Activated CD8-positive, alpha-beta memory T cell treated with anti-CD3 and anti-CD28 coated beads, Interleukin-2, amount 10 ng/mL, durations not matched to agents 7 days and 5 days (primary cell): ENCODE data around the gene KRIT1. TPM values are rescaled to one million over a fixed set of nuclear protein-coding genes. Genes with fewer than 3 reads are reported as not detected.
"Not testable (repeated sequence)": the region's sequence is repeated elsewhere in the genome, so short reads cannot be mapped to it uniquely, and the experiment has no call there.

ENCODE experiments used
- ATAC-seq: fragments of 150-1000 bp; cut with Tn5 transposase; one replicate; pipeline ENCODE4 v1.10.0; 2021; ENCODE audit warnings: moderate library complexity
- CTCF ChIA-PET: fragments of 350-600 bp; sonication (Branson Sonifier 250); formaldehyde crosslinking; loops from one replicate; lab custom pipeline; 2021; ENCODE audit warnings: antibody characterized with exemption; lab: Charles Lee
- DNase-seq: peaks from one replicate; pipeline ENCODE4 v3.0.0-alpha.2; 2020
- H3K27ac Mint-ChIP-seq: one replicate; pipeline ENCODE4 v1.8.0; 2021; ENCODE audit warnings: mild to moderate bottlenecking, mixed read lengths
- H3K27me3 Mint-ChIP-seq: one replicate; pipeline ENCODE4 v1.8.0; 2021; ENCODE audit warnings: mixed read lengths
- H3K36me3 Mint-ChIP-seq: one replicate; pipeline ENCODE4 v1.8.0; 2021; ENCODE audit warnings: mild to moderate bottlenecking, mixed read lengths
- H3K4me1 Mint-ChIP-seq: one replicate; pipeline ENCODE4 v1.8.0; 2021; ENCODE audit warnings: mixed read lengths
- H3K4me3 Mint-ChIP-seq: one replicate; pipeline ENCODE4 v1.8.0; 2021; ENCODE audit warnings: mild to moderate bottlenecking, moderate library complexity, mixed read lengths
- H3K9me3 Mint-ChIP-seq: one replicate; pipeline ENCODE4 v1.8.0; 2022; ENCODE audit warnings: low read depth, mixed read lengths
- total RNA-seq, 2 experiments: library from RNA; stranded (reverse); gene quantifications; one replicate each; pipeline ENCODE4 v1.2.3, GENCODE V29; 2021

Gene KRIT1
- total RNA-seq, 2 experiments from 2014 or later = 45.4 to 46.4 TPM

- Mint-ChIP-seq H3K4me3 (no peak overlapping the region), H3K4me1 (no peaks in the 10 kb centered on the region), H3K27me3 (no peaks in the 10 kb centered on the region), H3K27ac (no peak overlapping the region), H3K9me3 (peaks cover under 1% of the 10 kb centered on the region), H3K36me3 (peaks cover 10% of the 10 kb centered on the region)
- DNase-seq (no peak), ATAC-seq (no peak)
- CTCF ChIA-PET = no interaction called here
Observed at GRCh38 chr7:92266415-92267241, 20.9 kb upstream of the KRIT1 start.

- H3K27ac Mint-ChIP-seq = no peak overlapping the region
- CTCF ChIA-PET = interaction anchor here (0.8 kb wide), 1 partner anchor 185 kb away, joined by 3 read pairs; no protein-coding TSS in a partner anchor
- H3K4me3 Mint-ChIP-seq = no peak overlapping the region
- H3K27me3 Mint-ChIP-seq = no peaks in the 10 kb centered on the region
- ATAC-seq = no peak
- peaks cover 6% of the 10 kb centered on the region for H3K4me1 Mint-ChIP-seq
- H3K9me3 Mint-ChIP-seq = peaks cover 1% of the 10 kb centered on the region
- no peak for DNase-seq
- peaks cover 27% of the 10 kb centered on the region for H3K36me3 Mint-ChIP-seq
Observed at GRCh38 chr7:92260248-92260781, 14.6 kb upstream of the KRIT1 start.

- CTCF ChIA-PET = no interaction called here
- H3K9me3 Mint-ChIP-seq = peaks cover 6% of the 10 kb centered on the region
- H3K4me3 Mint-ChIP-seq = no peak overlapping the region
- peaks cover 33% of the 10 kb centered on the region for H3K36me3 Mint-ChIP-seq
- ATAC-seq (no peak), DNase-seq (no peak)
- H3K27me3 Mint-ChIP-seq = no peaks in the 10 kb centered on the region
- peaks cover 6% of the 10 kb centered on the region for H3K4me1 Mint-ChIP-seq
- H3K27ac Mint-ChIP-seq = no peak overlapping the region
Observed at GRCh38 chr7:92259610-92260247, 14.0 kb upstream of the KRIT1 start.

- ATAC-seq (no peak), DNase-seq (no peak)
- Mint-ChIP-seq H3K27me3 (no peaks in the 10 kb centered on the region), H3K36me3 (peaks cover 32% of the 10 kb centered on the region), H3K27ac (no peak overlapping the region), H3K4me3 (no peak overlapping the region), H3K4me1 (peaks cover 6% of the 10 kb centered on the region), H3K9me3 (peaks cover 7% of the 10 kb centered on the region)
- CTCF ChIA-PET = no interaction called here
Observed at GRCh38 chr7:92259062-92259461, 13.3 kb upstream of the KRIT1 start.

- CTCF ChIA-PET = interaction anchor here (1.0 kb wide), 1 partner anchor 30 kb away, joined by 3 read pairs; no protein-coding TSS in a partner anchor
- Mint-ChIP-seq H3K4me1 (peaks cover 12% of the 10 kb centered on the region), H3K4me3 (no peak overlapping the region), H3K27ac (no peak overlapping the region), H3K9me3 (peaks cover 5% of the 10 kb centered on the region), H3K27me3 (no peaks in the 10 kb centered on the region), H3K36me3 (peaks cover 36% of the 10 kb centered on the region)
- ATAC-seq = no peak
- no peak for DNase-seq
Observed at GRCh38 chr7:92255308-92255707, 9.6 kb upstream of the KRIT1 start.

GRCh38 chr7:92254800-92255199 is 9.1 kb upstream of the KRIT1 start:
- CTCF ChIA-PET = interaction anchor here (1.0 kb wide), 1 partner anchor 31 kb away, joined by 3 read pairs; no protein-coding TSS in a partner anchor
- not testable (repeated sequence) for H3K27ac Mint-ChIP-seq, H3K4me1 Mint-ChIP-seq, H3K9me3 Mint-ChIP-seq, H3K4me3 Mint-ChIP-seq, H3K27me3 Mint-ChIP-seq, DNase-seq, ATAC-seq
- H3K36me3 Mint-ChIP-seq = peaks cover 31% of the 10 kb centered on the region

- CTCF ChIA-PET = no interaction called here
- H3K4me1 Mint-ChIP-seq = peaks cover 13% of the 10 kb centered on the region
- no peak for DNase-seq
- peaks cover 5% of the 10 kb centered on the region for H3K9me3 Mint-ChIP-seq
- H3K36me3 Mint-ChIP-seq = peaks cover 28% of the 10 kb centered on the region
- H3K27ac Mint-ChIP-seq = no peak overlapping the region
- no peak overlapping the region for H3K4me3 Mint-ChIP-seq
- no peaks in the 10 kb centered on the region for H3K27me3 Mint-ChIP-seq
- no peak for ATAC-seq
Observed at GRCh38 chr7:92253251-92253650, 7.5 kb upstream of the KRIT1 start.

- H3K27ac Mint-ChIP-seq = no peak overlapping the region
- CTCF ChIA-PET = no interaction called here
- no peak for DNase-seq
- peaks cover 31% of the 10 kb centered on the region for H3K36me3 Mint-ChIP-seq
- peaks cover 5% of the 10 kb centered on the region for H3K9me3 Mint-ChIP-seq
- no peak overlapping the region for H3K4me3 Mint-ChIP-seq
- peaks cover 25% of the 10 kb centered on the region for H3K4me1 Mint-ChIP-seq
- H3K27me3 Mint-ChIP-seq = no peaks in the 10 kb centered on the region
- ATAC-seq = no peak
Observed at GRCh38 chr7:92251181-92251580, 5.5 kb upstream of the KRIT1 start.

- DNase-seq (no peak), ATAC-seq (no peak)
- H3K27ac Mint-ChIP-seq = no peak overlapping the region
- no peak overlapping the region for H3K4me3 Mint-ChIP-seq
- CTCF ChIA-PET = no interaction called here
- H3K36me3 Mint-ChIP-seq = peaks cover 32% of the 10 kb centered on the region
- peaks cover 5% of the 10 kb centered on the region for H3K9me3 Mint-ChIP-seq
- H3K4me1 Mint-ChIP-seq = peaks cover 25% of the 10 kb centered on the region
- H3K27me3 Mint-ChIP-seq = no peaks in the 10 kb centered on the region
Observed at GRCh38 chr7:92250603-92251002, 4.9 kb upstream of the KRIT1 start.

GRCh38 chr7:92246360-92247101 is 817 bp upstream of the KRIT1 start:
- CTCF ChIA-PET = interaction anchor here (0.8 to 3.4 kb wide), 8 partner anchors 46 to 306 kb away, joined by 3 to 31 read pairs (median 3); partner anchors contain the start of genes AKAP9 and GATAD1
- Mint-ChIP-seq H3K9me3 (no peaks in the 10 kb centered on the region), H3K4me3 (peak overlapping the region; percentile 90), H3K36me3 (peaks cover 17% of the 10 kb centered on the region), H3K4me1 (peaks cover 45% of the 10 kb centered on the region), H3K27ac (peak overlapping the region; percentile 91), H3K27me3 (no peaks in the 10 kb centered on the region)
- peak; percentile 52 for ATAC-seq
- peak; percentile 66 for DNase-seq

GRCh38 chr7:92244808-92245486 is 767 bp downstream of the KRIT1 start:
- ATAC-seq (peak; percentile 1), DNase-seq (no peak)
- CTCF ChIA-PET = interaction anchor here (2.0 to 3.4 kb wide), 2 partner anchors 48 to 202 kb away, joined by 4 to 31 read pairs; partner anchors contain the start of gene GATAD1
- H3K36me3 Mint-ChIP-seq = peaks cover 17% of the 10 kb centered on the region
- peaks cover 43% of the 10 kb centered on the region for H3K4me1 Mint-ChIP-seq
- H3K4me3 Mint-ChIP-seq = peak overlapping the region; percentile 90
- peak overlapping the region; percentile 100 for H3K27ac Mint-ChIP-seq
- no peaks in the 10 kb centered on the region for H3K9me3 Mint-ChIP-seq
- no peaks in the 10 kb centered on the region for H3K27me3 Mint-ChIP-seq

- H3K4me3 Mint-ChIP-seq = no peak overlapping the region
- peaks cover 17% of the 10 kb centered on the region for H3K36me3 Mint-ChIP-seq
- no peak overlapping the region for H3K27ac Mint-ChIP-seq
Observed at GRCh38 chr7:92242972-92243371, 2.7 kb downstream of the KRIT1 start.

More at GRCh38 chr7:92242972-92243371, 2.7 kb downstream of the KRIT1 start:
- DNase-seq (no peak), ATAC-seq (no peak)
- peaks cover 32% of the 10 kb centered on the region for H3K4me1 Mint-ChIP-seq
- CTCF ChIA-PET = interaction anchor here (1.2 kb wide), 1 partner anchor 64 kb away, joined by 4 read pairs; the partner anchor contains the start of gene LRRD1
- no peaks in the 10 kb centered on the region for H3K27me3 Mint-ChIP-seq
- no peaks in the 10 kb centered on the region for H3K9me3 Mint-ChIP-seq
